Astrocyte (in vitro differentiated cells and primary cell): ENCODE measurements around the gene LRRC28. TPM values are rescaled to one million over a fixed set of nuclear protein-coding genes. Genes with fewer than 3 reads are reported as not detected.

ENCODE experiments used
- DNase-seq: peaks from one replicate; pipeline ENCODE4 v3.0.0-alpha.2; 2010; ENCODE audit warnings: low read depth
- FAIRE-seq: peaks from 2 replicates; lab custom pipeline; 2011; peaks lifted over from hg19 to GRCh38; lab: Jason Lieb, UNC
- H2AFZ ChIP-seq: 2 replicates; pipeline ENCODE4 v1.6.0; 2012; ENCODE audit warnings: low read depth, low read length, inconsistent platforms
- H3K27ac ChIP-seq: 2 replicates; pipeline ENCODE4 v1.5.1; 2011; ENCODE audit warnings: low read depth, low read length, inconsistent platforms
- H3K27me3 ChIP-seq: 2 replicates; pipeline ENCODE4 v1.6.0; 2011; ENCODE audit warnings: low read length, inconsistent platforms; ENCODE audit not compliant: insufficient read depth
- H3K36me3 ChIP-seq: 2 replicates; pipeline ENCODE4 v1.5.1; 2011; ENCODE audit warnings: low read length, inconsistent platforms; ENCODE audit not compliant: insufficient read depth
- H3K4me1 ChIP-seq: 2 replicates; pipeline ENCODE4 v1.5.1; 2011; ENCODE audit warnings: low read length, inconsistent platforms; ENCODE audit not compliant: insufficient read depth
- H3K4me2 ChIP-seq: 2 replicates; pipeline ENCODE4 v1.6.0; 2012; ENCODE audit warnings: low read length, inconsistent platforms
- H3K4me3 ChIP-seq: 2 replicates; pipeline ENCODE4 v1.5.1; 2011; ENCODE audit warnings: low read depth, mild to moderate bottlenecking, low read length, inconsistent platforms; ENCODE audit not compliant: insufficient read depth
- H3K79me2 ChIP-seq: 2 replicates; pipeline ENCODE4 v1.6.0; 2012; ENCODE audit warnings: mild to moderate bottlenecking, low read length, inconsistent platforms; ENCODE audit not compliant: insufficient read depth
- H3K9ac ChIP-seq: 2 replicates; pipeline ENCODE4 v1.6.0; 2012; ENCODE audit warnings: mild to moderate bottlenecking, low read length, inconsistent platforms
- H3K9me3 ChIP-seq: 2 replicates; pipeline ENCODE4 v1.5.1; 2012; ENCODE audit warnings: low read depth, mild to moderate bottlenecking, low read length, inconsistent platforms; ENCODE audit not compliant: insufficient read depth
- H4K20me1 ChIP-seq: 2 replicates; pipeline ENCODE4 v1.6.0; 2012; ENCODE audit warnings: low read length, inconsistent platforms; ENCODE audit not compliant: insufficient read depth
- H3K27ac Mint-ChIP-seq: one replicate; pipeline ENCODE4 v1.8.0; 2021; ENCODE audit warnings: mild to moderate bottlenecking, mixed read lengths; ENCODE audit not compliant: unreplicated experiment
- H3K27me3 Mint-ChIP-seq: one replicate; pipeline ENCODE4 v1.8.0; 2021; ENCODE audit warnings: low read depth, mixed read lengths; ENCODE audit not compliant: unreplicated experiment
- H3K36me3 Mint-ChIP-seq: one replicate; pipeline ENCODE4 v1.8.0; 2021; ENCODE audit warnings: low read depth, mixed read lengths; ENCODE audit not compliant: unreplicated experiment
- H3K4me1 Mint-ChIP-seq: one replicate; pipeline ENCODE4 v1.8.0; 2021; ENCODE audit warnings: low read depth, mixed read lengths; ENCODE audit not compliant: unreplicated experiment
- H3K4me3 Mint-ChIP-seq: one replicate; pipeline ENCODE4 v1.8.0; 2021; ENCODE audit warnings: mild to moderate bottlenecking, moderate library complexity, mixed read lengths; ENCODE audit not compliant: unreplicated experiment
- H3K9me3 Mint-ChIP-seq: one replicate; pipeline ENCODE4 v1.8.0; 2021; ENCODE audit warnings: mild to moderate bottlenecking, mixed read lengths; ENCODE audit not compliant: unreplicated experiment
- CTCF ChIP-seq: IDR thresholded peaks from 2 replicates; pipeline ENCODE4 v1.5.1; 2011; ENCODE audit warnings: low read depth, mild to moderate bottlenecking, inconsistent platforms, low read length, moderate library complexity; ENCODE audit not compliant: insufficient read depth
- EZH2 ChIP-seq: IDR thresholded peaks from 2 replicates; pipeline ENCODE4 v1.6.1; 2012; ENCODE audit warnings: mild to moderate bottlenecking, low read length, inconsistent platforms; ENCODE audit not compliant: insufficient read depth
- total RNA-seq: library from RNA; stranded (reverse); gene quantifications from 2 replicates; pipeline ENCODE4 v1.2.1, GENCODE V29; 2021

The LRRC28 gene
- total RNA-seq, 1 donor from 2014 or later = 28.1 TPM

GRCh38 chr15:99279827-99280226, 28.5 kb downstream of the LRRC28 start:
- H3K27me3 Mint-ChIP-seq = no peaks in the 10 kb centered on the region

GRCh38 chr15:99282121-99282520, 30.8 kb downstream of the LRRC28 start:
- no peak for DNase-seq
- H3K27ac Mint-ChIP-seq = no peak overlapping the region
- Histone ChIP-seq H3K4me3 (no peak overlapping the region), H4K20me1 (no peaks in the 10 kb centered on the region), H3K27ac (no peak overlapping the region), H3K27me3 (no peaks in the 10 kb centered on the region), H3K9me3 (no peaks in the 10 kb centered on the region), H2AFZ (no peak overlapping the region), H3K4me2 (no peak overlapping the region), H3K36me3 (no peaks in the 10 kb centered on the region), H3K79me2 (no peaks in the 10 kb centered on the region), H3K4me1 (no peaks in the 10 kb centered on the region), H3K9ac (no peak overlapping the region)
- no peaks in the 10 kb centered on the region for H3K9me3 Mint-ChIP-seq
- H3K27me3 Mint-ChIP-seq = no peaks in the 10 kb centered on the region
- no peak for TF ChIP-seq EZH2
- no peak for TF ChIP-seq CTCF
- H3K4me1 Mint-ChIP-seq = no peaks in the 10 kb centered on the region
- H3K36me3 Mint-ChIP-seq = peaks cover 4% of the 10 kb centered on the region
- no peak for FAIRE-seq
- no peak overlapping the region for H3K4me3 Mint-ChIP-seq

More at GRCh38 chr15:99279827-99280226, 28.5 kb downstream of the LRRC28 start:
- FAIRE-seq (no peak), DNase-seq (no peak)
- H3K9me3 ChIP-seq = no peaks in the 10 kb centered on the region
- H2AFZ ChIP-seq = no peak overlapping the region
- no peaks in the 10 kb centered on the region for H3K4me1 Mint-ChIP-seq
- H3K4me3 Mint-ChIP-seq = no peak overlapping the region
- H3K36me3 ChIP-seq = no peaks in the 10 kb centered on the region
- no peaks in the 10 kb centered on the region for H3K27me3 ChIP-seq
- no peak overlapping the region for H3K4me2 ChIP-seq
- H3K36me3 Mint-ChIP-seq = peaks cover 4% of the 10 kb centered on the region
- H3K27ac ChIP-seq = no peak overlapping the region
- H4K20me1 ChIP-seq = no peaks in the 10 kb centered on the region
- no peak for TF ChIP-seq CTCF
- TF ChIP-seq EZH2 = no peak
- no peaks in the 10 kb centered on the region for H3K9me3 Mint-ChIP-seq
- H3K9ac ChIP-seq = no peak overlapping the region
- H3K27ac Mint-ChIP-seq = no peak overlapping the region
- H3K4me3 ChIP-seq = no peak overlapping the region
- no peaks in the 10 kb centered on the region for H3K79me2 ChIP-seq
- no peaks in the 10 kb centered on the region for H3K4me1 ChIP-seq

GRCh38 chr15:99282586-99282985, 31.3 kb downstream of the LRRC28 start:
- H3K79me2 ChIP-seq = no peaks in the 10 kb centered on the region
- FAIRE-seq = peak; percentile 13
- H4K20me1 ChIP-seq = no peaks in the 10 kb centered on the region
- Mint-ChIP-seq H3K27ac (no peak overlapping the region), H3K4me1 (no peaks in the 10 kb centered on the region), H3K9me3 (no peaks in the 10 kb centered on the region), H3K4me3 (no peak overlapping the region), H3K27me3 (no peaks in the 10 kb centered on the region), H3K36me3 (peaks cover 4% of the 10 kb centered on the region)
- DNase-seq = no peak
- no peak overlapping the region for H3K4me3 ChIP-seq
- no peaks in the 10 kb centered on the region for H3K9me3 ChIP-seq
- no peak for TF ChIP-seq CTCF
- TF ChIP-seq EZH2 = no peak
- no peaks in the 10 kb centered on the region for H3K4me1 ChIP-seq
- H3K27me3 ChIP-seq = no peaks in the 10 kb centered on the region
- no peak overlapping the region for H3K9ac ChIP-seq
- H3K27ac ChIP-seq = no peak overlapping the region
- H3K36me3 ChIP-seq = no peaks in the 10 kb centered on the region
- H3K4me2 ChIP-seq = no peak overlapping the region
- H2AFZ ChIP-seq = no peak overlapping the region
